Left lung (tissue), 10 donors: ENCODE measurements around the gene SCGB1C2. TPM values are rescaled to one million over a fixed set of nuclear protein-coding genes. Genes with fewer than 3 reads are reported as not detected.

Source experiments
- ATAC-seq: fragments of 200-7000 bp; cut with Tn5 transposase; one replicate; pipeline ENCODE4 v1.9.1; 2020; ENCODE audit warnings: moderate library complexity
- DNase-seq, 4 donors: peaks; one replicate each; pipeline ENCODE4 v3.0.0-alpha.2; 2013 to 2020
- H3K27ac ChIP-seq, 2 donors: fragments of 200-600 bp; sonication (generic) in 1 of 2; one replicate each; pipeline versions ENCODE4 v1.5.0 to v1.8.0; 2020 to 2021
- H3K27me3 ChIP-seq, 2 donors: fragments of 200-600 bp; sonication (generic) in 1 of 2; one replicate each; pipeline versions ENCODE4 v1.5.0 to v1.8.0; 2020 to 2021
- H3K36me3 ChIP-seq, 2 donors: fragments of 200-600 bp; sonication (generic) in 1 of 2; one replicate each; pipeline versions ENCODE4 v1.5.0 to v1.8.0; 2020 to 2021
- H3K4me1 ChIP-seq, 2 donors: fragments of 200-600 bp; one replicate each; pipeline ENCODE4 v1.8.0; 2021
- H3K4me3 ChIP-seq, 2 donors: fragments of 200-600 bp; sonication (generic) in 1 of 2; one replicate each; pipeline versions ENCODE4 v1.5.0 to v1.8.0; 2020 to 2021; ENCODE audit warnings: mild to moderate bottlenecking in 1 of 2
- H3K9me3 ChIP-seq, 2 donors: fragments of 200-600 bp; sonication (generic) in 1 of 2; one replicate each; pipeline versions ENCODE4 v1.5.0 to v1.8.0; 2020 to 2021
- CTCF ChIP-seq, 2 donors: fragments of 200-600 bp; sonication (generic) in 1 of 2; IDR thresholded peaks; one replicate each; pipeline versions ENCODE4 v1.5.0 to v1.8.0; 2021; ENCODE audit warnings: antibody characterized with exemption in 2 of 2
- intact Hi-C, 2 donors: fragments of 100-400 bp; cut with DNase I; formaldehyde crosslinking; loops; one replicate each; pipeline versions ENCODE4 v1.11.2 to v1.14.2; 2022
- polyA plus RNA-seq, 6 donors: library from polyadenylated mRNA; unstranded; fragments of 120-200 nt; gene quantifications; one replicate each; pipeline ENCODE4 v1.2.1, GENCODE V29; 2013; ENCODE audit not compliant: insufficient read length in 6 of 6
- total RNA-seq, 2 donors: library from RNA; stranded (reverse); fragmentation: NEBNext Ultra II Directional; extraction: Animal tissue kit (Norgen Biotek cat#: 25700); gene quantifications; one replicate each; pipeline ENCODE4 v1.2.1, GENCODE V29; 2021
- donor health status: DM: no; HTN: yes; CAD: no.
- donor health status: DM: no; HTN: no; CAD: no.

Gene SCGB1C2
- total and polyA plus RNA-seq, 8 donors, result not detected

- Histone ChIP-seq H3K27ac (no peak overlapping the region), H3K27me3 (peaks cover 0 to 13% of the 10 kb centered on the region in 2 donors), H3K4me1 (peaks cover 0 to 15% of the 10 kb centered on the region in 2 donors), H3K4me3 (no peak overlapping the region), H3K9me3 (no peaks in the 10 kb centered on the region), H3K36me3 (no peaks in the 10 kb centered on the region)
- ATAC-seq (no peak), DNase-seq (no peak)
- no peak for TF ChIP-seq CTCF (IDR thresholded peaks at IDR 0.05)
- intact Hi-C loops, result no loop called here
Observed at GRCh38 chr17:187130-187529, 49.8 kb downstream of the SCGB1C2 start.

Other genes with a start within 250 kb of the SCGB1C2 start
- 1 to 10 TPM; 2.4 to 6.9 TPM for gene DOC2B, start 44.1 kb downstream of the SCGB1C2 start, total RNA-seq
- 1 to 10 TPM; 3.0 to 5.2 (median 3.4) TPM for gene DOC2B, start 44.1 kb downstream of the SCGB1C2 start, polyA plus RNA-seq
- gene RPH3AL, start 215.2 kb downstream of the SCGB1C2 start, total RNA-seq, result 10 to 100 TPM; 44.7 to 57.1 TPM
- 10 to 100 TPM in 4 of 6 donors, 1 to 10 TPM in 2; 8.9 to 12.5 (median 10.8) TPM for gene RPH3AL, start 215.2 kb downstream of the SCGB1C2 start, polyA plus RNA-seq